NCI-H2196 treated with DMSO at 0.1 percent for 48 hours (cell line): ENCODE measurements around the gene RTF1.

Experiments
- DNase-seq: peaks from one replicate; lab custom pipeline; 2025; ENCODE audit not compliant: unreplicated experiment; lab: John Stamatoyannopoulos, UW

RTF1 gene

GRCh38 chr15:41484937-41485625, 68.2 kb downstream of the RTF1 start:
- DNase-seq: no peak

DNA sequence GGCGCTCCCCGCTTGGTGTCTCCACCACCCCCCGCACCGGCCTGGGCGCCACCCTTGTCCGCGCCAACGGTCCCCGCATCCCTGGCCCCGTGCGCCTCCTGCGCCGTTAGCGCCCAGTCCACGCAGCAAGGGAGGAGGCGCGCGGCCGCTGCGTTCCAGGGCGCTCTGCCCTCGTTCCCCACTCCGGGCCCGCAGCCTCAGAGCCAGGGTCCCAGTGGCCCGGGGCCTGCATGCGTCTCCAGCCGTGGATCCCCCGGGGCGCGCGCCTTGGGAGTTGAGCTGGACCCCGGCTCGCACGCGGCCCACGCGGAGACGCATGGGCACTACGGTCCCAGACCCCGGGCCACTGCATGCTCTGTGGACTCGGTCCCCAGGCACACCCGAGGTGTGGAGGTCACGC, 69.4 kb downstream of the RTF1 start:
- no peak for DNase-seq

- DNase-seq: no peak
These were observed 70.5 kb downstream of the RTF1 start for GRCh38 chr15:41487381-41487780.

DNA sequence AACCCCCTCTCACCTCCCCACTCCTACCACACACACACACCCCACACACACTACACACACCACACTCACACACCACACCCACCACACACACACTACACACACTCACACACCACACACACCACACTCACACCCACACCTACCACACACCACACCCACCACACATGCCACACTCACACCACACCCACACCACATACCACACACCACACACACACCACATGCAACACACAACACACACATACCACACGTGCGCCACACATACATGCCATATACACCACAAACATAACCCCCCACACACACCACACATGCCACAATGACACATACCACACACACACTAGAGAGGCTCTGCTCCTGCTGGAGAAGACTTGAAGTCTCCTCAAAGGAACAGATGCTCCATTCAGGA, 70.9 kb downstream of the RTF1 start:
- no peak for DNase-seq

DNA sequence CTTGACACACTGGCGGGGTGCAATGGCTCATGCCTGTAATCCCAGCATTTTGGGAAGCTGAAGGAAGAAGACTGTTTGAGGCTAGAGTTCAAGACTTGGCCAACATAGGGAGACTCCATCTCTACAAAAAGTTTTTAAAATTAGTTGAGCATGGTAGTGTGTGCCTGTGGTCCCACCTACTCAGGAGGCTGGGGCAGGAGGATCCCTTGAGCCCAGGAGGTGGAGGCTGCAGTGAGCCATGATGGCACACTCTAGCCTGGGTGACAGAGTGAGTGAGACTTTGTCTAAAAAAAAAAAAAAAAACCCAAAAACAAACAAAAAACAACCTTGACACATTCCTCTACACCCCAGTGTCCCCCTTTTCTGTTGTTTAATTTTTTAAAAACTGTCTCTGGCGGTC, 72.7 kb downstream of the RTF1 start:
- no peak for DNase-seq

- DNase-seq: no peak
These were observed 73.5 kb downstream of the RTF1 start for GRCh38 chr15:41490355-41490754.

DNA sequence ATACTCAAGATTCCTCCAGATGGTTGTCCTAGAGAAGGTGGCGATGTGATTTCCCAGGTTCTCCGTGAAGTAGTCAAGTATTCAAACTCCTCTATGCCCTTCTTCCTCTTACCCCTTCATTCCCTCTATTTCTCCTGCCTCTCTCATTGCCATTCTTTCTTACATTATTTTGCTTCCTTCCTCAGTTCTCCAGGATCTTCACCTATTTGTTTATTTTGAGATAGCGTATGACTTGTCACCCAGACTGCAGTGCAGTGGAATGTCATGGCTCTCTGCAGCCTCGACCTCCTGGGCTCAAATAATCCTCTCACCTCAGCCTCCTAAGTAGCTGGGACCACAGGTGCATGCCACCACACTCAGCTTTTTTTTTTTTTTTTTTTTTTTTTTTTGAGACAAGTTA, 75.0 kb downstream of the RTF1 start:
- no peak for DNase-seq

DNA sequence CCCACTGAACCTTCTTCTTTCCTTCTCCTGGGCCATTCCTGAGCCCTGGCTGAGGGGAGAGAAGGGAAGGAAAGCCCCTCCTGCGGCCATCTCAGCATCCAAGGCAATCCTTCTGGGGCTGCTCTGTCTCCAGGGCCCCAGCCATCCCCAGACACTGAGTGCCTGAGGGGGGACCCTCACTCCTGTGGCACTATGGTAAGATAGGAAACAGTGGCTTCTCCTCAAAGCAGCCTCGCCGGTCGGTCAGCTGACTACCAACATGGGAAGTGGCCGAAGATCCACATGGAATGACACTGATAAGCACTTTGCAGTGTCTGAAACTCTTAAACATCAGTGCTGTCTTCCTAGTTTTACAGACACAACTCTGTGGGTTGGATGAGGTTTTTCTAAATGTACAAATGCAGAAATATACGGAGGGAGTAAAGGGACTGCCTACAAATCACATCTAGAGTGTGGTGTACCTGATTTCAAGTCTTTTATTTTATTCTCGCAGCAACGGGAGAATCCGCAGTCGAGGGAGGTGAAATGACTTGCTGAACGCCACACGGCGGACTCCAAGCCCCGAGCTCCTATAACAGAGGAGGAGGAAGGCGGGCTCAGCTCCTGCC, 75.8 kb downstream of the RTF1 start:
- no peak for DNase-seq

GRCh38 chr15:41493205-41493901, 76.5 kb downstream of the RTF1 start, which contains the start of gene ITPKA:
Gene ITPKA (plus strand): TSS chr15:41493874. CDS start chr15:41493928, 54 bp downstream.
- DNase-seq: peak; percentile 8

GRCh38 chr15:41493902-41494189, 77.0 kb downstream of the RTF1 start:
- DNase-seq: no peak

DNA sequence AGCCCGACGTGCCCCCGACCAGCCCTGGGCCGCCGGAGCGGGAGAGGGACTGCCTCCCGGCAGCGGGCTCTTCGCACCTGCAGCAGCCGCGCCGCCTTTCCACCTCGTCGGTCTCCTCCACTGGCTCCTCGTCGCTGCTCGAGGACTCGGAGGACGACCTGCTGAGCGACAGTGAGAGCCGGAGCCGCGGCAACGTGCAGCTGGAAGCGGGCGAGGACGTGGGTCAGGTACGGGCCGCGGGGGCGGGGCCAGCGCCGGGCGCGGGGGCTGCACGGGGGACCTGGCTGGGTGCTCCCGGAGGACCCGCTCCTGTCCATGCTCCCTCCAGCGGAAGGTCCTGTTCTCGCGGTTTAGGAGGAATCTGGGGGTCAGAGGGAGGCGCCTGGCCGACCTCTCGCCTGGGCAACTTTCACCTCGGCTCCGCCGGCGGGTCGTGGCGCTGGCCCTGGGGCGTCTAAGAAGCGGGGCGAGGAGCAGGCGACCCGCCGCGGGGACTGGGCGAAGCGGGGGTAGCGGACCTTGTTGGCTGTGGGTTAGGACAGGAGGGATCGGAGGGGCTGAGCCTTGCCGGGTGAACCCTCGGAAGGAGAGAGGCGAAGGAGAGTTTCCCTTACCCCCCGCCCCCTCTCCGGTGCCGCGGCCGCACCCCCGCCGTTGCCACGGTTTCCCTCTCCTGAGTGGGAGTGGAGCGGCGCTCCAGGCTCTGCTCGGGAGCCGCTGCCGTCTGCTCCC, 77.5 kb downstream of the RTF1 start:
- DNase-seq: no peak

DNA sequence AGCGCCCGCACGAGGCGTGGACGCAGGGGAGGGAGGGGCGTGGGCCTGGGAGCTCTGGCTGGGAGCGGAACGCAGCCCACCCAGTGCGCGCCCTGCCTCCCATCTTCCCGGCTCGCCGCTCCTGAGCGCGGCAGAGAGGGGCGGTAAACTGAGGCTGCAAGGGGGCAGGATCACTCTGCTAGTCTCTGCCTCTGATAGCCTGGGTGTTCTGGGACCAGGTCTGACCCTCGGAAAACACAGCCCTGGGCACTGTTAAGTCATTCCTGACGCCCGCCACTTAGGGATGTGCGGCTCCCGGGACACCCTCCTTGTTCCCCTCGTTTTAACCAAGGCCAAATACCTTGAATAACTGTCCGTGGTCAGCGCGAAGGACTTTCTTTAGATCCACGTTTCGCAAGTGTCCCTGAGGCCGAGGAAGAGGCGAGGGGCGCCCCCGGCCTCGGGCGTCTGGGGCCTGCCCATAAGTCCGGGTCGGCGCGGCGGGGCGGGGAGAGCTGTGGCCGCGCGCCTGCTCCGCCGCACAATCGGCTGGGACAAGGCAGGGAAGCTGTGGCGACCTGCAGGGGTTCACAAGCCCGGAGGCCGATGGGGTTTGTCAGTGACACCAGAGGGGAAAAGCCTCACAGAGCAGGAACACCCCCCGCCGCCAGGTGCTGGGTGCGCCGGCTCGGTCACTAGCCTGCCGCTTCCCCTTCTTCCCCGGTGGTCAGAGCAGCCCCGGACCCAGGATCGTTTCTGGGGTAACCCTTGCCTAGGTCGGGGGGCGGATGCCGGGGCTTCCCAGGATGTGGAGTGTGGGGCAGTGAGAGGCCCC, 78.2 kb downstream of the RTF1 start:
- DNase-seq: no peak

- DNase-seq: no peak
These were observed 79.1 kb downstream of the RTF1 start for GRCh38 chr15:41495736-41496599.

DNA sequence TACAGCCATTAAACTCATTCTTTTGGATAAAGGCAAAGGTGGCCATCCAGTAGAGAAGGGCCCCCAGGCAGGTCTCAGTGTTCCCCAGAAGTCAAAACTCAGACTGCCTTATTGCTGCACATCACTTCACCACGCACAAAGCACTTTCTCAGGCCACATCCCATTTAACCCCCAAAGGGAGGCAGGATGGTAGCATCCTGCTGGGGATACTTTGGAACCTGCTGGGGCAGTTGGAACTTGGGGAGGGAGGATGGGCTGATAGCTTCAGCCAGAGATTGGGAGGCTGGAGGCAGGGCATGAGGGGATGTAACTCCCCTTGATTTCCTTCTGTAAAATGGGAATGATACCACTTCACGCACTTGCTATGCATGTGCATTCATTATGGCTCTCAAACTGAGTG, 81.8 kb downstream of the RTF1 start:
- no peak for DNase-seq

- DNase-seq: no peak
These were observed 82.4 kb downstream of the RTF1 start for GRCh38 chr15:41499109-41499851.

DNA sequence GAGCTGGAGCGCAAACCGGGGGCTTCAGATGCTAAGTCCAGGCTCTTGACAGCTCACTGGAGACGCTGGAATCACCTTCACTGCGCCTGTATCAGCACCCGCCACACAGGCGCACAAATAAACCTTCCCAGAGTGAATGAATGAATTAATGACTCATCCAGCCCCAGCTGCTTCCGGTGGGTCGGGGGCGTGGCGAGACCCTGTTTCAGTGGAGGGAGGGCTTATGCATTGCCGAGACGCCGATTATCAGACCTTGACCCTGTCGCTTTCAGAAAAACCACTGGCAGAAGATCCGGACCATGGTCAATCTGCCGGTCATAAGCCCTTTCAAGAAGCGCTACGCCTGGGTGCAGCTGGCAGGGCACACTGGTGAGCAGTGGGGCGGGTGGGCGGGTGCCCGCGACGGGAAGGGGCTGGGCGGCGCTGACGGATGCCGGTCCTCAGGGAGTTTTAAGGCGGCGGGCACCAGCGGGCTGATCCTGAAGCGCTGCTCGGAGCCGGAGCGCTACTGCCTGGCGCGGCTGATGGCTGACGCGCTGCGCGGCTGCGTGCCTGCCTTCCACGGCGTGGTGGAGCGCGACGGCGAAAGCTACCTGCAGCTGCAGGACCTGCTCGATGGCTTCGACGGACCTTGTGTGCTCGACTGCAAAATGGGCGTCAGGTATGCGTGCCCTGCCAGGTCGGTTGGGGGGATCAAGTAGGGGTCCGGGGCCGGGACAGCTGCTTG, 84.5 kb downstream of the RTF1 start:
- no peak for DNase-seq

- no peak for DNase-seq
These were observed 85.3 kb downstream of the RTF1 start for GRCh38 chr15:41501931-41502794.
